Fibroblast of the aortic adventitia (primary cell): Measurements from ENCODE around the gene UPK1A. TPM values are rescaled to one million over a fixed set of nuclear protein-coding genes. Genes with fewer than 3 reads are reported as not detected.
"Not testable (repeated sequence)": the region's sequence is repeated elsewhere in the genome, so short reads cannot be mapped to it uniquely, and the experiment has no call there.

ENCODE experiments used
- DNase-seq: peaks from one replicate; pipeline ENCODE4 v3.0.0-alpha.2; 2010; ENCODE audit warnings: low read depth
- H3K4me3 ChIP-seq: 2 replicates; pipeline ENCODE4 v1.5.1; 2011; ENCODE audit warnings: low read depth, mild to moderate bottlenecking, control low read depth, low read length, moderate library complexity
- CTCF ChIP-seq: IDR thresholded peaks from 2 replicates; pipeline ENCODE4 v1.5.1; 2011; ENCODE audit warnings: mild to moderate bottlenecking, low read length, control low read depth, inconsistent platforms; ENCODE audit not compliant: insufficient read depth
- total RNA-seq: library from RNA; depleted of rRNA; stranded (reverse); fragments of >200 nt; gene quantifications from 2 replicates; pipeline ENCODE4 v1.2.3, GENCODE V29; 2012; ENCODE audit warnings: low replicate concordance

The UPK1A gene
- total RNA-seq, 1 donor = not detected

- no peak for TF ChIP-seq CTCF
- no peak for DNase-seq
- H3K4me3 ChIP-seq = no peak overlapping the region
These were observed 55.1 kb downstream of the UPK1A start for GRCh38 chr19:35721374-35721773.

- DNase-seq = no peak
- H3K4me3 ChIP-seq = no peak overlapping the region
- TF ChIP-seq CTCF = no peak
These were observed 56.1 kb downstream of the UPK1A start for GRCh38 chr19:35722461-35722860.

- H3K4me3 ChIP-seq = no peak overlapping the region
- no peak for DNase-seq
- no peak for TF ChIP-seq CTCF
These were observed 56.6 kb downstream of the UPK1A start for GRCh38 chr19:35722897-35723296.

GRCh38 chr19:35723671-35724070 is 57.4 kb downstream of the UPK1A start:
- TF ChIP-seq CTCF = no peak
- H3K4me3 ChIP-seq = no peak overlapping the region
- DNase-seq = no peak

GRCh38 chr19:35724132-35724531 is 57.8 kb downstream of the UPK1A start:
- not testable (repeated sequence) for DNase-seq, H3K4me3 ChIP-seq

- no peak overlapping the region for H3K4me3 ChIP-seq
- no peak for DNase-seq
- TF ChIP-seq CTCF = no peak
These were observed 58.2 kb downstream of the UPK1A start for GRCh38 chr19:35724560-35724959.

- no peak for TF ChIP-seq CTCF
- H3K4me3 ChIP-seq = no peak overlapping the region
- DNase-seq = no peak
These were observed 59.0 kb downstream of the UPK1A start for GRCh38 chr19:35725216-35725861.
